Measurements from ENCODE around the gene SHC1.
A peak's percentile ranks its signal among the peaks of the same experiment; 100 is the strongest.

SHC1 gene

GRCh38 chr1:154958681-154959425 is 11.7 kb downstream of the SHC1 start:
- DNase-seq (ENCODE audit: low read depth in 1 of 2, low spot score in 1 of 2): no peak

- DNase-seq (ENCODE audit: low read depth in 1 of 2, low spot score in 1 of 2): no peak
Measured at GRCh38 chr1:154958036-154958435, 12.5 kb downstream of the SHC1 start.

- DNase-seq (ENCODE audit: low read depth in 1 of 2, low spot score in 1 of 2): no peak
Measured at GRCh38 chr1:154957091-154957657, 13.4 kb downstream of the SHC1 start.

GRCh38 chr1:154956544-154956941 is 14.0 kb downstream of the SHC1 start:
- DNase-seq (ENCODE audit: low read depth in 1 of 2, low spot score in 1 of 2): no peak

GRCh38 chr1:154955718-154956543 is 14.6 kb downstream of the SHC1 start, which contains the start of gene PBXIP1:
Gene PBXIP1, minus strand, starts transcription at chr1:154956099. Its CDS starts 2,378 bp downstream, at chr1:154953721.
- DNase-seq (ENCODE audit: low read depth in 1 of 2, low spot score in 1 of 2): peak; percentile 48 to 66

GRCh38 chr1:154955039-154955717 is 15.4 kb downstream of the SHC1 start:
- peak; percentile 75 to 77 for DNase-seq (ENCODE audit: low read depth in 1 of 2, low spot score in 1 of 2)

- no peak for DNase-seq (ENCODE audit: low read depth in 1 of 2, low spot score in 1 of 2)
Measured at GRCh38 chr1:154954541-154954940, 16.0 kb downstream of the SHC1 start.

- DNase-seq (ENCODE audit: low read depth in 1 of 2, low spot score in 1 of 2): no peak
Measured at GRCh38 chr1:154953611-154954038, 16.9 kb downstream of the SHC1 start.

GRCh38 chr1:154952664-154953063 is 17.9 kb downstream of the SHC1 start:
- DNase-seq (ENCODE audit: low read depth in 1 of 2, low spot score in 1 of 2): no peak

- peak; percentile 38 to 43 for DNase-seq (ENCODE audit: low read depth in 1 of 2, low spot score in 1 of 2)
Measured at GRCh38 chr1:154951901-154952657, 18.5 kb downstream of the SHC1 start.

- no peak for DNase-seq (ENCODE audit: low read depth in 1 of 2, low spot score in 1 of 2)
Measured at GRCh38 chr1:154948079-154948478, 22.5 kb downstream of the SHC1 start.

- no peak for DNase-seq (ENCODE audit: low read depth in 1 of 2, low spot score in 1 of 2)
Measured at GRCh38 chr1:154945962-154946850, 24.3 kb downstream of the SHC1 start.

- DNase-seq (ENCODE audit: low read depth in 1 of 2, low spot score in 1 of 2): no peak
Measured at GRCh38 chr1:154945160-154945961, 25.2 kb downstream of the SHC1 start.

- DNase-seq (ENCODE audit: low read depth in 1 of 2, low spot score in 1 of 2): no peak
Measured at GRCh38 chr1:154944401-154945159, 26.0 kb downstream of the SHC1 start.

GRCh38 chr1:154943649-154944400 is 26.7 kb downstream of the SHC1 start:
- DNase-seq (ENCODE audit: low read depth in 1 of 2, low spot score in 1 of 2): no peak

GRCh38 chr1:154941333-154942013 is 29.1 kb downstream of the SHC1 start:
- no peak for DNase-seq (ENCODE audit: low read depth in 1 of 2, low spot score in 1 of 2)
